Effector memory CD4-positive, alpha-beta T cell (primary cell): Measurements from ENCODE around the gene ATP8B1.
"Not testable (repeated sequence)": the region's sequence is repeated elsewhere in the genome, so short reads cannot be mapped to it uniquely, and the experiment has no call there.

Source experiments
- DNase-seq, 3 donors: peaks; one replicate each; pipeline ENCODE4 v3.0.0-alpha.2; 2020
- H3K27ac ChIP-seq: 2 replicates; pipeline ENCODE4 v1.7.0; 2013; ENCODE audit warnings: mild to moderate bottlenecking, low read length, moderate library complexity; ENCODE audit not compliant: insufficient read depth, poor library complexity, severe bottlenecking
- H3K27me3 ChIP-seq: replicated peaks from 2 replicates; pipeline ENCODE4 v1.7.0; 2013; ENCODE audit warnings: mild to moderate bottlenecking, low read length; ENCODE audit not compliant: insufficient read depth, control insufficient read depth, poor library complexity, severe bottlenecking
- H3K36me3 ChIP-seq: 2 replicates; pipeline ENCODE4 v1.7.0; 2013; ENCODE audit warnings: mild to moderate bottlenecking, low read length, moderate library complexity; ENCODE audit not compliant: control insufficient read depth, insufficient read depth
- H3K4me1 ChIP-seq: 2 replicates; pipeline ENCODE4 v1.7.0; 2013; ENCODE audit warnings: low read length, mild to moderate bottlenecking; ENCODE audit not compliant: control insufficient read depth, insufficient read depth, poor library complexity, severe bottlenecking
- H3K4me3 ChIP-seq: 2 replicates; pipeline ENCODE4 v1.7.0; 2013; ENCODE audit warnings: low read length, low read depth, mild to moderate bottlenecking; ENCODE audit not compliant: insufficient read depth, poor library complexity, severe bottlenecking
- H3K9me3 ChIP-seq: 2 replicates; pipeline ENCODE4 v1.7.0; 2013; ENCODE audit warnings: mild to moderate bottlenecking, low read length, moderate library complexity; ENCODE audit not compliant: control insufficient read depth

The ATP8B1 gene

DNA sequence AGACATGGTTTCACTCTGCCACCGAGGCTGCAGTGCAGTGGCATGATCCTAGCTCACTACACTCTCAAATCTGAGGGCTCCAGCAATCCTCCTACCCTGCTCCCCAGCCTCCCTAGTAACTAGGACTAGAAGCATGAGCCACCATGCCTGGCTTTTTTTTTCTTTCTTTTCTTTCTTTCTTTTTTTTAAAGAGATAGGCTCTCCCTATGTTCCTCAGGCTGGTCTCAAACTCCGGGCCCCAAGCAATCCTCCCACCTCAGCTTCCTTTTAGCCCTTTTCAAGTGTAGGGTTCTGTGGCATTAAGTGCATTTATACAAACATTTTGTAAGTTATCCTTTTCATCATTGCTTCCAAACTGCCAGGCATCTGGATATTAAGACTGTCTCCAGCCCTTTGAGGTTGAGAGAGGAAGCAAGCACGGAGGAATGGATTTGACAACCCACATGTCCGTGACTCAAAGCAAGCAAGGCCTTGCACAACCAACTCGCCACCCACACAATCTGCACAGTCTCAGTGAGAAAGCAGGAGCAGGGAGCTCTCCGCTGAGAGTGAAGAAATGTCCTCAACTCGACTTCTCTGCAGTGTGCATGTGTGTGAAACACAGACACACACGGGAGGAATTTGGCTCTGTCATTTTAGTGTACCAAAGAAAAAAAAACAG is 65.6 kb downstream of the ATP8B1 start:
- Histone ChIP-seq H3K4me3 (no peak overlapping the region), H3K9me3 (no peaks in the 10 kb centered on the region), H3K27me3 (no peaks in the 10 kb centered on the region), H3K4me1 (no peaks in the 10 kb centered on the region), H3K36me3 (no peaks in the 10 kb centered on the region), H3K27ac (no peak overlapping the region)
- DNase-seq, result no peak

DNA sequence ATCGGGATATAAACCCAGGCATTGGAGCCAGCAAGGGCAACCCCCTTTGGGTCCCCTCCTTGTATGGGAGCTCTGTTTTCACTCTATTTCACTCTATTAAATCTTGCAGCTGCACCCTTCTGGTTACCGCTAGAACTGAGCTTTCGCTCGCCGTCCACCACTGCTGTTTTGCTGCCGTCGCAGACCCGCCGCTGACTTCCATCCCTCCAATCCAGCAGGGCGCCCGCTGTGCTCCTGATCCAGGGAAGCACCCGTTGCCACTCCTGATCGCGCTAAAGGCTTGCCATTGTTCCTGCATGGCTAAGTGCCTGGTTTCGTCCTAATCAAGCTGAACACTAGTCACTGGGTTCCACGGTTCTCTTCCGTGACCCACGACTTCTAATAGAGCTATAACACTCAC is 68.1 kb downstream of the ATP8B1 start:
- not testable (repeated sequence) for H3K36me3 ChIP-seq, H3K4me3 ChIP-seq, H3K27ac ChIP-seq, H3K9me3 ChIP-seq, DNase-seq, H3K4me1 ChIP-seq, H3K27me3 ChIP-seq

DNA sequence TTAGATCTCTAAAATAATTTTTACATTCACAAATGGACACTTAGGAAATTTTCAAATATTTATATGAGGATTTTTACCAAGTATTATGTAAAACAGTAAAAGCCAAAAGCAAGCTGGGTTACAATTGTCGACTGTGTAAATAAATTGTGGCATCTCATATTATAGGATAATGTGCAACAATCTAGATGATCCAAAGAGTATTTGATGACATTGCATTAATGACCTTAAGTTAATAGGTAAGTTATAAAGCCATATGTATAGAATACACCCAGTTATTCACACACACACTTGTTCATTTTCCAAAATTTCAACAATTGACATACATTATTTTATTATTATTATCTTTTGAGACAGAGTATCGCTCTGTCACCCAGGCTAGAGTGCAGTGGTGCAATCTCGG is 69.3 kb downstream of the ATP8B1 start:
- Histone ChIP-seq H3K27ac (no peak overlapping the region), H3K27me3 (no peaks in the 10 kb centered on the region), H3K4me1 (no peaks in the 10 kb centered on the region), H3K4me3 (no peak overlapping the region), H3K9me3 (no peaks in the 10 kb centered on the region), H3K36me3 (no peaks in the 10 kb centered on the region)
- DNase-seq, result no peak

DNA sequence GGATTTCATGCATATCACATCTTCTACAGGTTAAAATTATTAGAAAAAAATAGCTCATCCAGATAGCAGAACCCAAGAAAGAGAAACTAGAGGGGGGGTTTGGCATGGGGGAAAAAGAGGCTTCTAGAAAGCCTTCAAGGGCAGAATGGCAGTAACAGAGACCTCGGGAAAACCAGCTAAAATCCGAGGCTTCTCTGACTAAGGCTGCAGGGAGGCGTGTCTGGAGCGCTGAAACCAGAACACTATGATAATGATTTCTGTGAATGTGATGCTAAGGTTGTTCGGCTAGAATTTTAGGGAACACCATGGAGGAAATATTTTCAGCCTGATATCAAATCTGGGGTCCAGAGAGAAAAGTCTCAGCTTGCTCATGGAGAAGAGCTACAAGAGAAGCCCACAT is 73.0 kb downstream of the ATP8B1 start:
- no peak for DNase-seq
- Histone ChIP-seq H3K4me3 (no peak overlapping the region), H3K4me1 (no peaks in the 10 kb centered on the region), H3K27me3 (no peaks in the 10 kb centered on the region), H3K36me3 (no peaks in the 10 kb centered on the region), H3K27ac (no peak overlapping the region), H3K9me3 (peaks cover 12% of the 10 kb centered on the region)

DNA sequence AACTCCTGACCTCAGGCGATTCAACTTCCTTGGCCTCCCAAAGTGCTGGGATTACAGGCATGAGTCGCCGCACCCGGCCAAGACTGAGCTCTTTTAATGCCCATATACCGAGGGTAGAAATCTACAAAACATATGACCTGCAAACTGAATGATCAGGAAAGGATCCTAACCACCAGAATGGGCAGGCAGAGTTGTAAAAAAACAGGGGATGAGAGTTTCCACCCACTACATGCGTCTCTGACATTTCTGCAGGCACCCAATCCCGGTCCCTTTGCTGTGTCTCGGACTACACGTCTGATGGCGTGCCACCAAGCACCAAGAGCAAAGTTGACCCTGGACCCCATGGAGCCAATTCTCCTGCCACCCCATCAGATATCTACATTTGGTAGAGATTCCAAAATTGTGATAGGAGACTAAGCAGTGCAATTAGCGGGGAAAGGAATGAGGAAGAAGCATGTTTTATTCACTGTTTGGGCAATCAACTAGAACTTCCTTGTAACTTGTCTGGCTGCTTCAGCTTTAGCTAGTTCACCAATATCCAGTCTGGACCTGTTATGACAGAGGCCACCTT is 74.1 kb downstream of the ATP8B1 start:
- no peak for DNase-seq
- Histone ChIP-seq H3K36me3 (no peaks in the 10 kb centered on the region), H3K9me3 (peaks cover 12% of the 10 kb centered on the region), H3K27ac (no peak overlapping the region), H3K4me3 (no peak overlapping the region), H3K4me1 (no peaks in the 10 kb centered on the region), H3K27me3 (no peaks in the 10 kb centered on the region)

DNA sequence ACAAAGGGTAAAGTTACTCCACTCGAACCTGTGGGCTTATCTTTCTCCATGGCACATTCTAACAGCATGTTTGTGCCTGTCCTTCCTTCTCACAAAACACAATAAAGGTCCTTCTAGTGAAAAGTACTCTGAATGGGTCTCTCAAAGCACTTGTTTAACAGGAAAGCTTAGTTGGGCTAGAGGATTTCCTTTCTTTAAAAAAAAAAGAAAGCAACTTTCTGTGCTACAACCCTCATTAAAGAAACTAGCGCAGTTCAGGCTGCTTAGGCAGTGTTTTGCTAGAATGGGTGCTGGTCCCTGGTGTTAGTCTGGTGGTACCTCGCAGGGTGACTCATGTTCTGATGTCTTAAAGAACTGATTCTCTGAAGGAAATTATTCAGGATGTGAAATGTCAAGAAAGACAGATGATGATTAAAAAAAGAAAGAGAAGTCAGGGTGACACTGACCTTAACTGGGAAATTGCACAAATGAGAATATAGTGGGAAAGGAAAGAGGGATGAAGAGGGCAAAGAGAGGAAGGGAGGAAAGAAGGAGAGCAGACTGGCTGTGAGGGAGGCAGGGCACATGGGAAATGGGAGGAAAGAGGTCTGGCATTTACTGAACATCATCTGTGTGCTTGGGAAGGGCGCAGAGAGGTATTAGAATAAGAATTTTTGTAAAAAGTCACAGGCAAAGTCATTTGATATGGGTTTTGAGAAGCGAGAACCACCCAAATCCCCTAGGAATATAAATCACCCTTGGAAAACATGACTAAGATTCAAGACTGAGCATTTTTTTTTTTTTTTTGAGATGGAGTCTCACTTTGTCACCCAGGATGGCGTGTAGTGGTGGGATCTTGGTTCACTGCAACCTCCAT is 74.9 kb downstream of the ATP8B1 start:
- no peaks in the 10 kb centered on the region for H3K4me1 ChIP-seq
- no peaks in the 10 kb centered on the region for H3K36me3 ChIP-seq
- no peak for DNase-seq
- H3K27ac ChIP-seq, result no peak overlapping the region
- peaks cover 12% of the 10 kb centered on the region for H3K9me3 ChIP-seq
- H3K27me3 ChIP-seq, result no peaks in the 10 kb centered on the region
- H3K4me3 ChIP-seq, result no peak overlapping the region

DNA sequence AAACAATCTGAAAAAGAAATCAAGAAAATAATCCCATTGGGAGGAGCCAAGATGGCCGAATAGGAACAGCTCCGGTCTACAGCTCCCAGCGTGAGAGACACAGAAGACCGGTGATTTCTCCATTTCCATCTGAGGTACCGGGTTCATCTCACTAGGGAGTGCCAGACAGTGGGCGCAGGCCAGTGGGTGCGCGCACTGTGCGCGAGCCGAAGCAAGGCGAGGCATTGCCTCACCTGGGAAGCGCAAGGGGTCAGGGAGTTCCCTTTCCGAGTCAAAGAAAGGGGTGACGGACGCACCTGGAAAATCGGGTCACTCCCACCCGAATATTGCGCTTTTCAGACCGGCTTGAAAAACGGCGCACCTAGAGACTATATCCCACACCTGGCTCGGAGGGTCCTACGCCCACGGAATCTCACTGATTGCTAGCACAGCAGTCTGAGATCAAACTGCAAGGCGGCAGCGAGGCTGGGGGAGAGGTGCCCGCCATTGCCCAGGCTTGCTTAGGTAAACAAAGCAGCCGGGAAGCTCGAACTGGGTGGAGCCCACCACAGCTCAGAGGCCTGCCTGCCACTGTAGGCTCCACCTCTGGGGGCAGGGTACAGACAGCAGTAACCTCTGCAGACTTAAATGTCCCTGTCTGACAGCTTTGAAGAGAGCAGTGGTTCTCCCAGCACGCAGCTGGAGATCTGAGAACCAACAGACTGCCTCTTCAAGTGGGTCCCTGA is 83.7 kb downstream of the ATP8B1 start:
- not testable (repeated sequence) for H3K4me1 ChIP-seq, H3K27me3 ChIP-seq, H3K4me3 ChIP-seq, H3K9me3 ChIP-seq, H3K36me3 ChIP-seq, H3K27ac ChIP-seq, DNase-seq

DNA sequence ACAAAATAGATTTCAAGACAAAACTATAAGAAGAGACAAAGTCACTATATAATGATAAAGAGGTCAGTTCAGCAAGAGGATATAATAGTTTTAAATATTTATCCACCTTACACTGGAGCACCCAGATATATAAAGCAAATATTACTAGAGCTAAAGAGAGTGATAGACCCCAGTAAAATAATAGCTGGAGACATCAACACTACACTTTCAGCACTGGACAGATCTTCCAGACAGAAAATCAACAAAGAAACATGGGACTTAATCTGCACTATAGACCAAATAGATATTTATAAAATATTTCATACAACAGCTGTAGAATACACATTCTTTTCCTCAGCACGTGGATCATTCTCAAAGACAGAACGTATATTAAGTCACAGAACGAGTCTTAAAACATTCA is 86.6 kb downstream of the ATP8B1 start:
- no peaks in the 10 kb centered on the region for H3K4me1 ChIP-seq
- no peaks in the 10 kb centered on the region for H3K27me3 ChIP-seq
- peaks cover 5% of the 10 kb centered on the region for H3K9me3 ChIP-seq
- no peak for DNase-seq
- H3K4me3 ChIP-seq, result no peak overlapping the region
- H3K27ac ChIP-seq, result no peak overlapping the region
- H3K36me3 ChIP-seq, result no peaks in the 10 kb centered on the region

DNA sequence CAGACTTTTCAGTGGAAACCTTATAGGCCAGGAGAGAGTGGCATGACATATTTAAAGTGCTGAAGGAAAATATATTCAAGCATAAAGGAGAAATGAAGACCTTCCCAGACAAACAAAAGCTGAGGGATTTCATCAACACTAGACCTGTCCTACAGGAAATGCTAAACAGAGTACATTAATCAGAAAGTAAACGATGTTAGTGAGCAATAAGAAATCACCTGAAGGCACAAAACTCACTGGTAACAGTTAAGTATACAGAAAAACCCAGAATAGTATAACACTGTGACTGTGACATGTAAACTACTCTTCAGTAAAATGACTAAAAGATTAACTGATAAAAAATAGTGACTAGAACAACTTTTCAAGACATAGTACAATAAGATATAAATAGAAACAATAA is 87.4 kb downstream of the ATP8B1 start:
- H3K4me1 ChIP-seq, result no peaks in the 10 kb centered on the region
- peaks cover 5% of the 10 kb centered on the region for H3K9me3 ChIP-seq
- no peaks in the 10 kb centered on the region for H3K27me3 ChIP-seq
- no peak for DNase-seq
- no peak overlapping the region for H3K4me3 ChIP-seq
- H3K27ac ChIP-seq, result no peak overlapping the region
- no peaks in the 10 kb centered on the region for H3K36me3 ChIP-seq

DNA sequence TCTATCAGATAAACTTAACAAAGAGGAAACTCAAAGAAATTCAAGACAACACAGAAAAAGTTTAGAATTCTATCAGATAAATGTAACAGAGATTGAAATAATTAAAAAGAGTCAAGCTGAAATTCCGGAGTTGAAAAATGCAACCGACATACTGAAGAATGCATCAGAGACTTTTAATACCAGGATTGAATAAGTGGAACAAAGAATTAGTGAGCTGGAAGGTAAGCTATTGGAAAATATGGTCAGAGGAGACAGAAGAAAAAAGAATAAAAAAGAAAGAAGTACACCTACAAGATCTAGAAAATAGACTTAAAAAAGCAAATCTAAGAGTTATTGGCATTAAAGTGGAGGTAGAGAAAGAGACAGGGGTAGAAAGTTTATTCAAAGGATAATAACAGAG is 88.0 kb downstream of the ATP8B1 start:
- Histone ChIP-seq H3K27ac (no peak overlapping the region), H3K4me3 (no peak overlapping the region), H3K27me3 (no peaks in the 10 kb centered on the region), H3K4me1 (no peaks in the 10 kb centered on the region), H3K9me3 (peaks cover 5% of the 10 kb centered on the region), H3K36me3 (no peaks in the 10 kb centered on the region)
- DNase-seq, result no peak
